ENCODE measurements around the gene ZBTB49.
"Not testable (repeated sequence)": the region's sequence is repeated elsewhere in the genome, so short reads cannot be mapped to it uniquely, and the experiment has no call there.

Gene ZBTB49

GRCh38 chr4:4347585-4347984, 57.5 kb downstream of the ZBTB49 start:
- Mint-ChIP-seq H3K4me3 (no peak overlapping the region), H3K27me3 (ENCODE audit: low read depth) (no peaks in the 10 kb centered on the region), H3K4me1 (ENCODE audit: low read depth) (peaks cover 13% of the 10 kb centered on the region), H3K9me3 (peaks cover 10% of the 10 kb centered on the region), H3K27ac (no peak overlapping the region), H3K36me3 (ENCODE audit: low read depth) (peaks cover 5% of the 10 kb centered on the region)

GRCh38 chr4:4348585-4348984, 58.5 kb downstream of the ZBTB49 start:
- not testable (repeated sequence) for H3K27me3 Mint-ChIP-seq (ENCODE audit: low read depth); H3K36me3 Mint-ChIP-seq (ENCODE audit: low read depth)
- peak overlapping the region; percentile 25 for H3K4me3 Mint-ChIP-seq
- peaks cover 13% of the 10 kb centered on the region for H3K4me1 Mint-ChIP-seq (ENCODE audit: low read depth)
- peak overlapping the region; percentile 80 for H3K27ac Mint-ChIP-seq
- H3K9me3 Mint-ChIP-seq: peaks cover 15% of the 10 kb centered on the region

- Mint-ChIP-seq H3K27me3 (ENCODE audit: low read depth) (no peaks in the 10 kb centered on the region), H3K36me3 (ENCODE audit: low read depth) (peaks cover 5% of the 10 kb centered on the region), H3K9me3 (peaks cover 15% of the 10 kb centered on the region), H3K4me1 (ENCODE audit: low read depth) (peaks cover 13% of the 10 kb centered on the region), H3K4me3 (no peak overlapping the region), H3K27ac (no peak overlapping the region)
Observed at GRCh38 chr4:4349867-4350266, 59.8 kb downstream of the ZBTB49 start.

GRCh38 chr4:4350909-4351308, 60.9 kb downstream of the ZBTB49 start:
- H3K27ac Mint-ChIP-seq: no peak overlapping the region
- no peak overlapping the region for H3K4me3 Mint-ChIP-seq

GRCh38 chr4:4355302-4355701, 65.3 kb downstream of the ZBTB49 start:
- Mint-ChIP-seq H3K27ac (no peak overlapping the region), H3K27me3 (ENCODE audit: low read depth) (peaks cover 6% of the 10 kb centered on the region), H3K4me3 (no peak overlapping the region), H3K4me1 (ENCODE audit: low read depth) (no peaks in the 10 kb centered on the region), H3K9me3 (peaks cover 4% of the 10 kb centered on the region), H3K36me3 (ENCODE audit: low read depth) (no peaks in the 10 kb centered on the region)

More at GRCh38 chr4:4350909-4351308, 60.9 kb downstream of the ZBTB49 start:
- peaks cover 15% of the 10 kb centered on the region for H3K9me3 Mint-ChIP-seq
- no peaks in the 10 kb centered on the region for H3K27me3 Mint-ChIP-seq (ENCODE audit: low read depth)
- peaks cover 5% of the 10 kb centered on the region for H3K36me3 Mint-ChIP-seq (ENCODE audit: low read depth)
- peaks cover 13% of the 10 kb centered on the region for H3K4me1 Mint-ChIP-seq (ENCODE audit: low read depth)

- Mint-ChIP-seq H3K9me3 (peaks cover 4% of the 10 kb centered on the region), H3K27me3 (ENCODE audit: low read depth) (peaks cover 6% of the 10 kb centered on the region), H3K4me3 (no peak overlapping the region), H3K27ac (no peak overlapping the region), H3K4me1 (ENCODE audit: low read depth) (no peaks in the 10 kb centered on the region), H3K36me3 (ENCODE audit: low read depth) (no peaks in the 10 kb centered on the region)
Observed at GRCh38 chr4:4356106-4357041, 66.3 kb downstream of the ZBTB49 start.

GRCh38 chr4:4358093-4358854, 68.2 kb downstream of the ZBTB49 start:
- no peaks in the 10 kb centered on the region for H3K36me3 Mint-ChIP-seq (ENCODE audit: low read depth)
- H3K27me3 Mint-ChIP-seq (ENCODE audit: low read depth): peaks cover 6% of the 10 kb centered on the region
- peaks cover under 1% of the 10 kb centered on the region for H3K9me3 Mint-ChIP-seq
- no peak overlapping the region for H3K4me3 Mint-ChIP-seq
- no peaks in the 10 kb centered on the region for H3K4me1 Mint-ChIP-seq (ENCODE audit: low read depth)
- H3K27ac Mint-ChIP-seq: no peak overlapping the region

GRCh38 chr4:4361883-4362282, 71.8 kb downstream of the ZBTB49 start:
- Mint-ChIP-seq H3K4me3 (no peak overlapping the region), H3K27me3 (ENCODE audit: low read depth) (peaks cover 6% of the 10 kb centered on the region), H3K4me1 (ENCODE audit: low read depth) (no peaks in the 10 kb centered on the region), H3K36me3 (ENCODE audit: low read depth) (no peaks in the 10 kb centered on the region), H3K9me3 (peaks cover 13% of the 10 kb centered on the region), H3K27ac (no peak overlapping the region)

- Mint-ChIP-seq H3K27me3 (ENCODE audit: low read depth) (no peaks in the 10 kb centered on the region), H3K4me3 (no peak overlapping the region), H3K9me3 (peaks cover 15% of the 10 kb centered on the region), H3K4me1 (ENCODE audit: low read depth) (no peaks in the 10 kb centered on the region), H3K27ac (no peak overlapping the region), H3K36me3 (ENCODE audit: low read depth) (no peaks in the 10 kb centered on the region)
Observed at GRCh38 chr4:4362991-4363697, 73.1 kb downstream of the ZBTB49 start.

- peaks cover 15% of the 10 kb centered on the region for H3K9me3 Mint-ChIP-seq
- H3K36me3 Mint-ChIP-seq (ENCODE audit: low read depth): no peaks in the 10 kb centered on the region
- H3K4me3 Mint-ChIP-seq: no peak overlapping the region
- H3K4me1 Mint-ChIP-seq (ENCODE audit: low read depth): no peaks in the 10 kb centered on the region
- no peak overlapping the region for H3K27ac Mint-ChIP-seq
- H3K27me3 Mint-ChIP-seq (ENCODE audit: low read depth): no peaks in the 10 kb centered on the region
Observed at GRCh38 chr4:4364061-4364460, 74.0 kb downstream of the ZBTB49 start.

- Mint-ChIP-seq H3K4me1 (ENCODE audit: low read depth) (no peaks in the 10 kb centered on the region), H3K9me3 (peaks cover 15% of the 10 kb centered on the region), H3K4me3 (no peak overlapping the region), H3K27me3 (ENCODE audit: low read depth) (no peaks in the 10 kb centered on the region), H3K36me3 (ENCODE audit: low read depth) (no peaks in the 10 kb centered on the region), H3K27ac (no peak overlapping the region)
Observed at GRCh38 chr4:4364486-4365208, 74.6 kb downstream of the ZBTB49 start.

- no peaks in the 10 kb centered on the region for H3K27me3 Mint-ChIP-seq (ENCODE audit: low read depth)
- H3K4me1 Mint-ChIP-seq (ENCODE audit: low read depth): no peaks in the 10 kb centered on the region
- no peak overlapping the region for H3K4me3 Mint-ChIP-seq
- peaks cover 15% of the 10 kb centered on the region for H3K9me3 Mint-ChIP-seq
- no peak overlapping the region for H3K27ac Mint-ChIP-seq
- H3K36me3 Mint-ChIP-seq (ENCODE audit: low read depth): no peaks in the 10 kb centered on the region
Observed at GRCh38 chr4:4368809-4369580, 78.9 kb downstream of the ZBTB49 start.

Measured in T-helper 1 cell treated with Interleukin-12 subunit alpha and Interleukin-12 subunit beta and Interleukin-4 antibody, amounts not matched to agents 30 μg/mL and 1 μg/mL, for 36 hours (primary cell).